GM19099 (cell line): ENCODE measurements around the gene CDCP2.

Source experiments
- POLR2A ChIP-seq: IDR thresholded peaks from 3 replicates; pipeline ENCODE4 v1.6.1; 2011; ENCODE audit warnings: low read depth; ENCODE audit not compliant: insufficient read length; ENCODE audit errors: extremely low read depth

Gene CDCP2

DNA sequence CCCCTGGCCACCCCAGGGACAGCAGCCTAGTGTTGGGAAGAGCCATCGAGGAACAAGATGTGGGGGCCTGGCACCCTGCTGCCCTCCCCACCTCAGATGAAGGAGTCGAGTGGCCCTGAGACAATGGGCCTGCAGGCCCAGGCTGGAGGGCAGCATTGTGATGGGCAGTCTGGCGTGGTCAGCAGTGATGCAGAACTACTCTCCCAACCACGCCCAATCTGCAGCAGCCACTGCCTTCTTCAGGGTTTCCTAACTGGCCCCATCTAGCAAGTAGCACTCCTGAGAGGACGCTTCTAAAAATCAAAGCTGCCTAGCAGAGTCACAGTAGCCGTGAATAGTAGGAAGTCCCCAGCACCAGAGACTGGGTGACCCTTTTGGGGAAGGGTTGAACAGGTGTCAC, 18.5 kb downstream of the CDCP2 start:
- TF ChIP-seq POLR2A = no peak

DNA sequence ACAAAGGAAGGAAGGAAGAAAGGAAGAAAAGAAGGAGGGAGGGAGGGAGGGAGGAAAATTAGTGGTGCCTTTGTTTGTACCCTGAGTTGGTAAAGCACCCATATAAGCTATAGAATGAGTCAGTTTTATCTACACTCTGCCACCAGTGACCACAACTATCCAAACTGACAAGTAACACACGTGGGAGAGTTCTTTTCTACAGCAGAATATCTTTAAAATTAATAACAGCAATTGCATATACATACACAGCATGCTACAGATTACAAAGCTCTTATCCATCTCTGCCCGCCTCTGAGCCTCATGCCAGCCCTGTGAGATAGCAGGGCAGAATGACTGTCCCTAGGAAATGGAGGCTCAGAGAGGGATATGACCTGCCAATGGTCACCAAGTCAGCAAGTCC, 20.3 kb downstream of the CDCP2 start:
- no peak for TF ChIP-seq POLR2A

DNA sequence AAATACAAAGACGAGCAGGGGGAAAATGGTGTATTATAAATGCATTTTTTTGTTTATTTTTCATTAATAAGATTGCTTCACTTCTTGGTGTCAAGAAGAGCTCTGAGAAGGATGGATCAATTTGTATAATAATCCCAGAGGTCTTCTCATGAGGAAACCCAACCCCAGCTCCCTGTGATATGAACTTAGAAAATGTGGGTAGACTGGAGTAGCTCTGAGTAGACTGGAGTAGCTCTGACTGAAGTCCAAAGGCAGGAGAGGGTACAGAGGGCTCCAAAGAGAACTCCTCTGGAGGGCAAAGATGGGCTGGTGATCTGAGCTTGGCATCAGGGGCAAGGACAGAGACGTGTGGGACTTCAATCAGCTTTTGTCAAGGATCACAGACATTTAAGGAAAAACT, 21.4 kb downstream of the CDCP2 start:
- TF ChIP-seq POLR2A = no peak

DNA sequence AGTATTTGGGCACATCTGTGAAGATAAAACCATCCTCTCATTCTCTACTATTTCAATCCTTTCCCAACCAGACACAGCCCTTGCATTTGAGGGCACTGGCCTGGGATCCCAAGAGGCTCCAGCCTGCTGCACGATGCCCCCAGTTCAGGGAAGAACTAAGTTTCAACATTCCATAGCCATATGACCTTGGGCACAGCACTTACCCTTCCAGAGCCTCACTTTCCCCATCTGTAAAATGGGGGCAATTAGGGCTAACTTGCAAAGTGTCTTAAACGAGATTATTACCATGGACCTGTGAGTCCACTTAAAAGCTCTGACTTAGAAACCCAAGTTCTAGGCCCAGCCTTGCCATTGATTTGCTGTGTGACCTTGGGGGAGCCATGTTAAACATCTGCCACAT, 22.9 kb downstream of the CDCP2 start:
- no peak for TF ChIP-seq POLR2A

DNA sequence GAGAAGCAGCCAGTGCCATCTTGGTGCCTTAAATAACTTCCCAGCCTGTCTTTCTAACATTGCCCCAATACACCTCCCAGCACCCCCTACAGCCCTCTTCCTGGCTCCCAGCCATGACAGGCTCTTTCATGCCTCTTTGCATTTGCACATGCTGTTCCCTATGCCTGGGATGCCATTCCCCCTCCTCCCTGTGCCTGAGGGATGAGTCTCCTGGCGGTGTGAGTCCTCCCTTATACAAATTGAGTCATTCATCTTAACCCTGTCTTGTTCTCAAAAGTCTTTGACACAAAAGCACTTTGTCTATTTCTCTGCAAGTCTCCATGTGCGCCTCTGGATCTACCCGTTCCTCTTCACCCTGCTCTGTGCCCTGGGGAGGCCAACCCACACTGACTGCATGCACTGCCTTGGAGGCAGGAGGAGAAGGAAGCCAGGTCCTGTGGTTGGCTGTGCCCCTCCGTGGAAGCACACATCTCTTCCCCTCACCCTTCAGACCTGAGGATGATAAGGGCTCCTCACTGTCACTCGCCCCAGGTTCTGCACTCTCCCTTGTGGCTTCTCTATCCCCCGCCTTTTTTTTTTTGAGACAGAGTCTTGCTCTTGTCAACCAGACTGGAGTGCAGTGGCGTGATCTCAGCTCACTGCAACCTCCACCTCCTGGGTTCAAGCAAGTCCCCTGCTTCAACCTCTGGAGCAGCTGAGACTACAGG, 25.1 kb downstream of the CDCP2 start:
- TF ChIP-seq POLR2A = no peak

DNA sequence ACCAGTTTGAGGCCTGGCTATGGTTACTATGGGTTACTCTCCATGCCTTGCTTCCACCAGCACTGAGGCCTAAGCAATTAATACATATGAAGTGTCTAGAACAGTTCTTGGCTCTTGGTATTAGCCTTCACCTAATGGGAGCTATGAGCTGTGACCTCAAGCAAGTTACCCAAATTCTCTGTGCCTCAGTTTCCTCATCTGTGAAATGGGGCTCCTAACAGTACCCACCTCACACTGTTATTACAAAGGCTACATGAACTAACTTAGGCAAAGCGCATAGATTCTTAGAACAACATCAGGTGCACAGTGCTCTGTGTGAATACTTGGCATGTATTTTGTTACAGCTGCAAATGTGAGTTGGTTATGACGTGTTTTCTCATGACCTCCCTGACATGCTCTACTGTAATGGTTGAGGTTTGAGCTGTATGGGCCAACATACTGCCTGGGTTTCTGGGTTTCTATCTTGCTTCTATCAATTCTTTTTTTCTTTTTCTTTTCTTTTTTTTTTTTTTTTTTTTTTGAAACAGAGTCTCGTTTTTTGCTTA, 26.5 kb downstream of the CDCP2 start:
- TF ChIP-seq POLR2A = no peak

DNA sequence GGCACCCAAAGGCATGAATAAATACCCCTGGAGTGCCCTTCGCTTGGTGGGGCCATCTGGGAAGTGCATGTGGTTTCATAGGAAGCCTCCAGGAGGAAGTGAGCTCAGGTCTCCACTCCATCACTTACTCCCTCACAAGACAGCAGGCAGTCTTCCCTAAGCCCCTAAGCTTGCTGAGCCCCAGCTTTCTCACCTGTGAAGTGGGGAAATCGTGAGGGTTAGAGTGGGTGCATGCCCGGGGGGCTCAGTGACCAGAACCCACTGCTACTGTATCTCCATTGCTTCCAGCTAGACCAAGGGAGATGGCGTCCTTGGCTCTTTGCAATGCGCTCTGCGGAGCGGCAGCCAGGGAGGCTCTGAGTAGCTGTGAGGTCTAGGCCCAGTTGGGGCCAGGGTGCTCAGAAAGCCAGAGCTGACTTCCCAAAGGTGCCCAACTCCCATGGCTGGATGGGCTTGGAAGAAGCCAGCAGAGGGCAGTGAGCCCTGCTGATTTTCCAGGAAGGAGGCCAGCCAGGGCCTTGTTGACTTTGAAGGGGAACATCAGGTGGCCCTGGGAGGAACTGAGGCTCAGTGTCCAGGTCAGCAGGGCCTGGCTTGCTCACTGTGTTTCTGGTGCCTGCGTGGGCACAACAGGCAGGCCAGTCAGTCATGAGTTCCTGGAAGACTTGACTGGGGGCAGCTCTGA, 27.3 kb downstream of the CDCP2 start:
- no peak for TF ChIP-seq POLR2A

DNA sequence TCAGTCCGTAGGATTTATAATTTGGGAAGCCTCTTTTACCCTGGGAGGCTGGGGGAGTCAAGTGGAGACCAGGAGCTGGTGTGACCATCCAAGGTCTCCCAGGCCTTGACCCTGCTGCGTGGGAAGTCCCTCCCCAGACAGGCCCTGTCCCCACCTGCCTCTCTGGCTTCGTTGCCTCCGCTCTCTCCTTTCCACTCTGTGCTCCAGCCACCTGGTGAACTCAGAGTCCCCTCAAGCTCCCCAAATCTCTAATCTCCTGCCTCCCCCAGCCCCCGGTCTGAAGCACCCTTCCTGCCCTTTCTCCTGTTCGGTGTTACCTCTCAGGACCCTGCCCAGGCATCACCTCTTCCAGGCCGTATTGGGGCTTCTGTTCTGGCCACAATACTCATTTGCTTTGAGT, 27.9 kb downstream of the CDCP2 start:
- no peak for TF ChIP-seq POLR2A

DNA sequence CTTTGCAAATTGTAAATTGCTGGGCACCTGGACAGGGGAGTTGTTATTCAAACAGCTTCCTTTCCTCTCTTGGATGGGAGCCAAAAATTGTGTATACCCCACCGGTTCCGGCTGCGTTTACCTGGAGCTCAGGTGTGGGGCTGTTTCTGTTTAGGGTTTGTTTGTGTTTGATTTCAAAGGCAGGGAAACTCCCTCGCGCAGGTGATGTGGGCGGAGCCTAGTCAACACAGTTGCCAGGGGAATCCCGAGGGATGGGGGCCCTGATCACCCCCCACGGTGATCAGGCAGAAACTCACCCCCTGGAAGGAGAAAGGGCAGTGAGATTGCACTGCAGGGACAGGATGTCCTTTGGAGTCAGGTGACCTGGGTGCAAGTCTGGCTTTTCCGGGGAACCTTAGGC, 28.3 kb downstream of the CDCP2 start:
- no peak for TF ChIP-seq POLR2A

DNA sequence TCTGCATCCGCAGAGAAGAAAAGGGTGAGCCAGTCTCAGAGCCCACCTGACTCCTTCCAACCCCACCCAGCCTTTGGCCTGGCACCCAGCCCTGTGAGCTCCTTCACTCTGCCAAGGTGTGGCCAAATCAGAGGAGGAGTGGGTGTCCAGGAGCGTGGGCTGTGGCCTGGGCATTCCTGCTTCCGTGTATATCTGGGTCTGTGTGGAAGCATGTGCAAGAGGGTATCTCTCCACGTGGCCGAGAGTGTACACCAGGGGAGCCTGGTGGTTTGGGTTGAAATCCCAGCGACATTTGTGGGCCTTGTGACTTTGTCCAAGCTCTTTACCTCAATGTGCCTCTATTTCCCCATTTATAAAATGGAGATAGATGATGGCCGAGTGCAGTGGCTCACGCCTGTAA, 29.8 kb downstream of the CDCP2 start:
- TF ChIP-seq POLR2A = no peak

DNA sequence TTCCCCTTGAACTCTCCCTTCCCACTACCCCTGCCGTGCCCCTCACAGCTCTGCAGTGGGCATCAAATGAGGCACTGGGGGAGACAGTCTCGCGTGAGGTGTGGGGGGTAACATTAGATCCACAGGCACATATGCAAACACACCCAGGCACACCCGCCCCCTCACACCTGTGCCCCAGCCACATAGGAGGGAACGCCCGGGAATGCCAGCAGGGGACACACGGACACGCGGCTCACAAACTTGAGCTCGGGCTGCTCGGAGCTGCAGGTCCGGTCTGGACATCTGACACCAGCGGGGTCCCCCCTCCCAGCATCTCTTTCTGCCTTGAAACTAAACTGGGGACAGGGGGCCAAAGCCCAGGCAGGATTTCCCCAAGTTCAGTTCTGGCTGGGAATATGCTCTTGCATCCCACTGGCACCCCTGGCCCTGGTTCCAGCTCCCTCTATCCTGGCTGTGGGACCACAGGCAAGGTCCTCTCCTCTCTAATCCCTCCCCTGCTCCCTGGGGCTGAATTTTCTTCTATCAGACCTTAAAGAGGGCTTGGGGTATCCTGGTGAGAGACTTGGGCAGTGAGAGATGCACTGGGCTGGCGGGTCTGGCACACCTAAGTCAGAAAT, 30.6 kb downstream of the CDCP2 start:
- TF ChIP-seq POLR2A = no peak

DNA sequence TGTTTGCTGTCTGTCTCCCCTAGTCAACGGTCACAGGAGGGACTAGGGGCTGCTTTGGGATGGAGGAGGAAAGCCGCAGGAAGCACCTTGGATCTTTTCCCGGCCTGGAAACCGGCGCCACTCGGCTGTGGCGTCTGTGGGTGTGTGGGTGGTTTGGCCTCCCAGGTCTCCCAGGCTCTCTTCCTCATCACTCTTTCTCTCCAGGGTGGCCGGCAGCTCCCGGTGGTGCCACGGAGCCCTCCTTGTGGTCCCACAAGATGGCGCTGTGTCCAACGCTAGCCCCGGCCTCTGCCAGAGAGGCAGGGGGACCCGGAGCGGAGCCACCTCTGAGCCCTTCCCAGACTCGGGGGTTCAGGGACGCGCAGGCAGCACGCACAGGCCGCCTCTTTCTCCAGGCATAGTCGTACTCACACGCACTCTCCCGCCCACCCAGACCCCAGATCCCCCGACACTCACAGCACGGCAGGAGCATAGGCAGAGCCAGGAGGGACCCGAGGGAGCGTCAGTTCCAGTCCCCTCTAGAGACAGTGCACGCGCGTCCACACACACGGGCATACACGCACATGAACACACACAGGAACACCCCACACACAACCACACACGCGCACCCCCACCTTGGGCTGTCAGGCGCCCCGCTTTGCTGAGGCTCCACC, 31.2 kb downstream of the CDCP2 start:
- no peak for TF ChIP-seq POLR2A

DNA sequence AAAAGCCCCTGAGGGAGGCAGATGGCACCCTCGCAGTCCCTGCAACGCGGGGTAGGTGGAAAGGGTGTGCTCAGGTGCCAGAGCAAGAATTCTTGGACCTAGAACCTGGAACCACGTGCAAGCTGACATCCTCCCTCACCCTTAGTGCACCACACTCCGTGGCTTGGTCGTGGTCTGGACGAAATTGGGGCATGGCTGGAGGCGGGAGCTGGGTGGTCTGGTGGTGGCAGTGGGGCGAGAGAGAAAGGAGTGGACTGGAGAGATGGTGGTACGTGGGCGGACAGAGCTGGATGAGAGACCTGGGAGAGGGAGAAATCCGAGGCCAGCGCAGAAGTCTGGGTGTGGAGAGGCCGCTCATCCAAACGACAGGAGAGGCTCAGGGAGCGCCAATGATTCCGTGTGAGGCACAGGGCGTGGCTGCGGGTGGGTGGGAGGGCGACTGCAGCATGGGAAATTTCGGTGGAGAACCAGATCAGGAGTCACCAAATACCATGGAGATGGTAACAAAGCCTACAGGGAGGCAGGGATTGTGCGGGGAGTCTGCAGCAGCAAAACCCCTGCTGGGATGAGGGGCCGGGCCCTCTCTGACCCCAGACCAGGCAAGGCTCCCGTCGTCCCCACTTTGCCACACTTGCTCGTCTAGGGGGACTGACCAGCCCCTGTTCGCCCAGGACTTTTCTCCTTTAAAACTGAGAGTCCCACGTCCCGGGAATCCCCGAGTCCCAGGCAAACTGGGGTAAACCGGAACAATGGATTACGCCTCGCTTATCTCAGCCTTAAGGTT, 31.9 kb downstream of the CDCP2 start:
- TF ChIP-seq POLR2A = no peak

DNA sequence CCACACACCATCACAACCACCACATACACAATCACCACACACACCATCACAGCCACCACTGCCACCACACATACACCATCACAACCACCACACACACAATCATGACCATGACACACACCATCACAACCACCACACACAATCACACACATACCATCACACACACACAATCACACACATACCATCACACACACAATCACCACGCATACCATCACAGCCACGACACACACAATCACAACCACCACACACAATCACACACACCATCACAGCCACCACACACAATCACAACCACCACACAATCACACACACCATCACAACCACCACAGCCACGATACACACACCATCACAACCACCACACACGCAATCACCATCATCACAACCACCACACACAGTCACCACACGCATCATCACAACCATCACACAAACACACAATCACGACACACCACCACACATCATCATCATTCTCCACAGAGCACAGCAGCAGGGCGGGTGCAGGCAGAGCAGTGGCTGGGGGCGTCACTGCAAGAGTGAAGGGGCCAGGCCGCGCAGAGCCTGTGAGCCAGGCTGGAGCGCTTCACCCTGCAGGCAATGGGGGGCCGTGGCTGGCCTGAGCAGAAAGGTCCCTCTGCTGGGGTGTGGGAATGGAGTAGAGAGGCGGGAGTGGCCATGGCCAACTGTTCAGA, 32.6 kb downstream of the CDCP2 start:
- no peak for TF ChIP-seq POLR2A
